ENCODE measurements around the gene SEMA3F. TPM values are rescaled to one million over a fixed set of nuclear protein-coding genes. Genes with fewer than 3 reads are reported as not detected.

The SEMA3F gene
- total and polyA plus RNA-seq, 10 of the 15 experiments (the other 5 are each of a cell fraction or from before 2014, with no cell fraction given): 0.08 to 0.28 (median 0.12) TPM; not detected in 6

DNA sequence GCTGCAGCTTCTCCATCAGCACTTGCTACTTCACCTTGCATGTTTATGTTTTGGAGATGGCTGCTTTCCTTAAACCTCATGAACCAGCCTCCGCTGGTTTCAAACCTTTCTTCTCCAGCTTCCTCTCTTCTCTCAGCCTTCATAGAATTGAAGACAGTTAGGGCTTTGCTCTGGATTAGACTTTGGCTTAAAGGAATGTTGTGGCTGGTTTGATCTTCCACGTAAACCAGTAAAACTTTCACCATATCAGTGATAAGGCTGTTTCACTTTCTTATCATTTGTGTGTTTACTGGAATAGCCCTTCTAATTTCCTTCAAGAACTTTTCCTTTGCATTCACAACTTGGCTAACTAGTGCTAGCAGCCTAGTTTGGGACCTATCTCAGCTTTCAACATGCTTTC is 24.6 kb downstream of the SEMA3F start:
- TF ChIP-seq DPF2 (IDR thresholded peaks at IDR 0.05) (no peak), ZNF24 (IDR thresholded peaks at IDR 0.05) (no peak), TCF3 (IDR thresholded peaks at IDR 0.05; ENCODE audit: borderline replicate concordance, insufficient read depth, low read depth, low read length) (no peak), E4F1 (IDR thresholded peaks at IDR 0.05; ENCODE audit: borderline replicate concordance, partially characterized antibody) (no peak)
- no peaks in the 10 kb centered on the region for H3K4me1 ChIP-seq (ENCODE audit: control insufficient read depth, insufficient read depth, low read length)
- intact Hi-C loops (cut with micrococcal nuclease; ENCODE audit: unreplicated experiment): no loop called here
- no peaks in the 10 kb centered on the region for H3K27me3 ChIP-seq (replicated peaks in 1 of 2; ENCODE audit: control insufficient read depth in 2 of 2, insufficient read depth in 2 of 2, low read length in 1 of 2)
- no peaks in the 10 kb centered on the region for H3K9me3 ChIP-seq (replicated peaks; ENCODE audit: control insufficient read depth, insufficient read depth, low read length)
- H3K9ac ChIP-seq (ENCODE audit: control insufficient read depth, insufficient read depth, low read length): no peak overlapping the region
- no peak for DNase-seq (ENCODE audit: low read depth, low spot score)
- no peak overlapping the region for H3K4me3 ChIP-seq
- no peak overlapping the region for H3K27ac ChIP-seq (ENCODE audit: control insufficient read depth, insufficient read depth)
- ATAC-seq: no peak
- no peak overlapping the region for H3K4me2 ChIP-seq (ENCODE audit: control insufficient read depth, insufficient read depth)
- in situ Hi-C loops (cut with MboI): no loop called here
- H2AFZ ChIP-seq (ENCODE audit: control insufficient read depth, low read depth, low read length): no peak overlapping the region
- 25% methylated on average over 2 of the region's 2 CpGs for WGBS (ENCODE audit: insufficient coverage, insufficient replicate concordance, low lambda C conversion rate, missing lambda C conversion rate)
- no TSS peak for BruUV-seq (replicated peaks)
- SMC1A ChIA-PET (ENCODE audit: uncharacterized antibody, unreplicated experiment): interaction anchor here (1.0 kb wide), 1 partner anchor 35 kb away, joined by 3 read pairs; no protein-coding TSS in a partner anchor
- no peaks in the 10 kb centered on the region for H4K20me1 ChIP-seq (ENCODE audit: control insufficient read depth, insufficient read depth)
- no peaks in the 10 kb centered on the region for H3K36me3 ChIP-seq (ENCODE audit: control insufficient read depth in 2 of 2, insufficient read depth in 2 of 2, low read length in 1 of 2)
- H3K79me2 ChIP-seq (ENCODE audit: control insufficient read depth, insufficient read depth, low read length): no peaks in the 10 kb centered on the region
- RAD21 ChIA-PET (ENCODE audit: unreplicated experiment): no interaction called here
- FAIRE-seq: no peak
- CTCF ChIA-PET: interaction anchor here (1.1 to 1.4 kb wide), 3 partner anchors 12 to 59 kb away, joined by 3 to 5 read pairs (median 4); partner anchors contain the start of gene GNAT1
- POLR2A ChIA-PET: interaction anchor here (0.6 kb wide), 1 partner anchor 974 kb away, joined by 3 read pairs; no protein-coding TSS in a partner anchor

DNA sequence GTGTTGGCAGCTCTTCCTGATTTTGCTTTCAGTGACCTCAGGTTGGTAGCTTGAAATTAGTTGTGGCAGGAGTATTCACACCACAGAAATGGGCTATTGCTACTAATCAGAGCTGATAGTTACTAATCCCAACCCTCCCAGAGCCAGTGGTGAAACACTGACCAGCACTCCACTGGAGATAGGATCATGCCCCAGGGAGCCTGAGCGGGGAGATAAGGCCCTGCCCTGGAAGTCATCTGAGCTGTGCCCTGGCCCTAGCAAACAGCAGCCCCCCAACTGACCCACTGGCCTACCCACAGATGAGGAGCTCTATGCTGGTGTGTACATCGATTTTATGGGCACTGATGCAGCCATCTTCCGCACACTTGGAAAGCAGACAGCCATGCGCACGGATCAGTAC is 26.9 kb downstream of the SEMA3F start:
- 44% methylated on average over 5 of the region's 5 CpGs for WGBS (ENCODE audit: insufficient coverage, insufficient replicate concordance, low lambda C conversion rate, missing lambda C conversion rate)
- H3K9me3 ChIP-seq (replicated peaks; ENCODE audit: control insufficient read depth, insufficient read depth, low read length): no peaks in the 10 kb centered on the region
- H3K79me2 ChIP-seq (ENCODE audit: control insufficient read depth, insufficient read depth, low read length): no peaks in the 10 kb centered on the region
- no peak overlapping the region for H3K9ac ChIP-seq (ENCODE audit: control insufficient read depth, insufficient read depth, low read length)
- RAD21 ChIA-PET (ENCODE audit: unreplicated experiment): no interaction called here
- no peak overlapping the region for H3K4me3 ChIP-seq
- intact Hi-C loops (cut with micrococcal nuclease; ENCODE audit: unreplicated experiment) (no loop called here), in situ Hi-C loops (cut with MboI) (no loop called here)
- H3K4me2 ChIP-seq (ENCODE audit: control insufficient read depth, insufficient read depth): no peak overlapping the region
- POLR2A ChIA-PET: interaction anchor here (0.8 kb wide), 1 partner anchor 18 kb away, joined by 5 read pairs; no protein-coding TSS in a partner anchor
- DNase-seq (ENCODE audit: low read depth, low spot score) (no peak), FAIRE-seq (no peak), ATAC-seq (no peak)
- no peaks in the 10 kb centered on the region for H3K4me1 ChIP-seq (ENCODE audit: control insufficient read depth, insufficient read depth, low read length)
- H2AFZ ChIP-seq (ENCODE audit: control insufficient read depth, low read depth, low read length): no peak overlapping the region
- H3K36me3 ChIP-seq (ENCODE audit: control insufficient read depth in 2 of 2, insufficient read depth in 2 of 2, low read length in 1 of 2): no peaks in the 10 kb centered on the region
- no peaks in the 10 kb centered on the region for H4K20me1 ChIP-seq (ENCODE audit: control insufficient read depth, insufficient read depth)
- H3K27me3 ChIP-seq (replicated peaks in 1 of 2; ENCODE audit: control insufficient read depth in 2 of 2, insufficient read depth in 2 of 2, low read length in 1 of 2): no peaks in the 10 kb centered on the region
- SMC1A ChIA-PET (ENCODE audit: uncharacterized antibody, unreplicated experiment): no interaction called here
- no peak overlapping the region for H3K27ac ChIP-seq (ENCODE audit: control insufficient read depth, insufficient read depth)
- no TSS peak for BruUV-seq (replicated peaks)
- CTCF ChIA-PET: interaction anchor here (0.7 to 1.0 kb wide), 4 partner anchors 12 to 325 kb away, joined by 3 to 6 read pairs (median 4); no protein-coding TSS in a partner anchor
- TF ChIP-seq DPF2 (IDR thresholded peaks at IDR 0.05) (no peak), ZBTB4 (CRISPR knock-in tag; IDR thresholded peaks at IDR 0.05) (no peak), BRCA1 (IDR thresholded peaks at IDR 0.05; ENCODE audit: low read depth, low read length) (no peak), EZH2 (IDR thresholded peaks at IDR 0.05; ENCODE audit: borderline replicate concordance, control insufficient read depth, low read depth, low read length) (no peak), HCFC1 (IDR thresholded peaks at IDR 0.05; ENCODE audit: low read length) (no peak), ZNF622 (IDR thresholded peaks at IDR 0.05) (no peak), IKZF2 (IDR thresholded peaks at IDR 0.05) (no peak)
- TF ChIP-seq, protein P1, sequence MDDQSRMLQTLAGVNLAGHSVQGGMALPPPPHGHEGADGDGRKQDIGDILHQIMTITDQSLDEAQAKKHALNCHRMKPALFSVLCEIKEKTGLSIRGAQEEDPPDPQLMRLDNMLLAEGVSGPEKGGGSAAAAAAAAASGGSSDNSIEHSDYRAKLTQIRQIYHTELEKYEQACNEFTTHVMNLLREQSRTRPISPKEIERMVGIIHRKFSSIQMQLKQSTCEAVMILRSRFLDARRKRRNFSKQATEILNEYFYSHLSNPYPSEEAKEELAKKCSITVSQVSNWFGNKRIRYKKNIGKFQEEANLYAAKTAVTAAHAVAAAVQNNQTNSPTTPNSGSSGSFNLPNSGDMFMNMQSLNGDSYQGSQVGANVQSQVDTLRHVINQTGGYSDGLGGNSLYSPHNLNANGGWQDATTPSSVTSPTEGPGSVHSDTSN (IDR thresholded peaks at IDR 0.05; ENCODE audit: insufficient replicate concordance, low read depth, low read length): no peak
